ENCODE measurements around the gene KIAA2012.

- TF ChIP-seq CTCF (IDR thresholded peaks at IDR 0.05; ENCODE audit: control extremely low read depth in 1 of 3, insufficient read depth in 1 of 3, low read depth in 1 of 3, low read length in 3 of 3) (no peak), SIN3A (conservative IDR thresholded peaks at IDR 0.05 in 1 of 2, IDR thresholded peaks at IDR 0.05 in 1 of 2; ENCODE audit: low read depth in 1 of 2, low read length in 2 of 2) (peak in 1 of 2 experiments; percentile 66; a peak in 1 of 4 replicates), POLR2AphosphoS5 (IDR thresholded peaks at IDR 0.05; ENCODE audit: low read depth, low read length) (peak; percentile 59; the same call in 1 of the 2 replicates), TEAD4 (IDR thresholded peaks at IDR 0.05; ENCODE audit: low read depth, low read length) (no peak), CBX5 (IDR thresholded peaks at IDR 0.05; ENCODE audit: low read depth, low read length) (no peak), HDAC6 (IDR thresholded peaks at IDR 0.05; ENCODE audit: low read depth, low read length) (no peak), YY1 (IDR thresholded peaks at IDR 0.05; ENCODE audit: low read depth, low read length) (no peak), USF2 (IDR thresholded peaks at IDR 0.05; ENCODE audit: low read length) (no peak), ATF3 (IDR thresholded peaks at IDR 0.05; ENCODE audit: insufficient read depth, low read depth, low read length) (no peak)
Measured at GRCh38 chr2:202038471-202039277, 34.4 kb upstream of the KIAA2012 start.

All from H1 (cell line).